Measurements from ENCODE around the gene ZNF853.
"Not testable (repeated sequence)": the region's sequence is repeated elsewhere in the genome, so short reads cannot be mapped to it uniquely, and the experiment has no call there.

The ZNF853 gene

DNA sequence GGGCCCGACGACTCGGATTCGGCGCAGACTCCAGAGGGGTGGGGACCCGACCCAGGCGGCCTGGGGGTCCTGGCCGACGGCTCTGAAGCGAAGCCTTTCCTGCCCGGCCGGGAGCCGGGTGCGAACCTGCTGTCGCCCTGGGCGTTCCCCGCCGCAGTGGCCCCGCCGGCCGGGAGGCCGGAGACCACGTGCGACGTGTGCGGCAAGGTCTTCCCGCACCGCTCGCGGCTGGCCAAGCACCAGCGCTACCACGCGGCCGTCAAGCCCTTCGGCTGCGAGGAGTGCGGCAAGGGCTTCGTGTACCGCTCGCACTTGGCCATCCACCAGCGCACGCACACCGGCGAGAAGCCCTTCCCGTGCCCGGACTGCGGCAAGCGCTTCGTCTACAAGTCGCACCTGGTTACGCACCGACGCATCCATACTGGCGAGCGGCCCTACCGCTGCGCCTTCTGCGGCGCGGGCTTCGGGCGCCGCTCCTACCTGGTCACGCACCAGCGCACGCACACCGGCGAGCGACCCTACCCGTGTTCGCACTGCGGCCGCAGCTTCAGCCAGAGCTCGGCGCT is 37.1 kb downstream of the ZNF853 start:
- DNase-seq (ENCODE audit: low read depth) = no peak

DNA sequence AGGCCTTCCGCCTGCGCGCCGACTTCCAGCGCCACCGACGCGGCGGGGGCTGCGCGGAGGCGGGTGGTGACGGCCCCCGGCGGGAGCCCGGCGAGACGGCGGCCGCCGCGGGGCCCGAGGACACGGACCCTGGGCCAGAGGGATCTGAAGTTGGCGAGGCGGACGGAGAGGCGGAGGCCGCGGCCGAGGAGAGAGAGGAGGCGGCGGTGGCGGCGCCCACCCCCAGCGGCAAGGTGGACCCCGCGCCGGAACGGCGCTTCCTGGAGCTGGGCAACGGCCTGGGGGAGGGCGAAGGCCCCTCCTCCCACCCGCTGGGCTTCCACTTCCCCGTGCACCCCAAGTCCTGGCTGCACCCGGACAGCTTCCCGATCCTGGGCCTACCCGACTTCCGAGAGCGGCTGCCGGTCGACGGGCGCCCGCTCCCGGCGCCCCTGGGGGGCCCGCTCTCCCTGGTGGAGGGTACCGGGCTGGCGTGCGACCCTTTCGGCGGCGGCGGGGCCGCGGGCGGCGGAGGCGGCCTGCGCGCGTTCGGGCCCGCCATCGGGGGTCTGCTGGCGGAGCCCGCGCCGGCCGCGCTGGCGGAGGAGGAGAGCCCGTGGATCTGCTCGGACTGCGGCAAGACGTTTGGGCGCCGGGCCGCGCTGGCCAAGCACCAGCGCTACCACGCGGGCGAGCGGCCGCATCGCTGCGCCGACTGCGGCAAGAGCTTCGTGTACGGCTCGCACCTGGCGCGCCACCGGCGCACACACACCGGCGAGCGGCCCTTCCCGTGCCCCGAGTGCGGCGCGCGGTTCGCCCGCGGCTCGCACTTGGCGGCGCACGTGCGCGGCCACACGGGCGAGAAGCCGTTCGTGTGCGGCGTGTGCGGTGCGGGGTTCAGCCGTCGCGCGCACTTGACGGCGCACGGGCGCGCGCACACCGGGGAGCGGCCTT is 37.9 kb downstream of the ZNF853 start:
- no peak for DNase-seq (ENCODE audit: low read depth)

DNA sequence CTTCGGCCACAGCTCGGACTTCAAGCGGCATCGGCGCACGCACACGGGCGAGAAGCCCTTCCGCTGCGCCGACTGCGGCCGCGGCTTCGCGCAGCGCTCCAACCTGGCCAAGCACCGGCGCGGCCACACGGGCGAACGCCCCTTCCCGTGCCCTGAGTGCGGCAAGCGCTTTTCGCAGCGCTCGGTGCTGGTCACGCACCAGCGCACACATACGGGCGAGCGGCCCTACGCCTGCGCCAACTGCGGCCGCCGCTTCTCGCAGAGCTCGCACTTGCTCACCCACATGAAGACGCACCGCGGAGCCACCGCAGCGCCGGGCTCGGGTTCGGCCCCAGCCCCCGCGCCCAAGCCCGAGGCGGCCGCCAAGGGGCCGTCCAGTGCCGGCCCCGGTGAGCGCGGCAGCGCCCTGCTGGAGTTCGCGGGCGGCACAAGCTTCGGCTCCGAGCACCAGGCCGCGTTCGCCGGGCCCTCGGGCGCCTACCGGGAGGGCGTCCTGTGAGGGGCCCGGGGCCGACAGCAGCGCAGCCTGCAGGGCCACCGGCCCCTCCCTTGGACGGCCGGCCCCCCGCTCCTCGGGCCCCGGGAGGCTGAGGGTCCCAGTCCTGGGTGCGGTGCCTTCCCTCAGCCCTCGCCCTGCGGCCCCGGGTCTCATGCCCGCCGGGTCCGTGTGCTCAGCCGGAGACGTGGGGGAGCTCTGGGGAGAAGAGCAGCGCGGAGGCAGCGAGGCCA is 38.9 kb downstream of the ZNF853 start:
- no peak for DNase-seq (ENCODE audit: low read depth)

DNA sequence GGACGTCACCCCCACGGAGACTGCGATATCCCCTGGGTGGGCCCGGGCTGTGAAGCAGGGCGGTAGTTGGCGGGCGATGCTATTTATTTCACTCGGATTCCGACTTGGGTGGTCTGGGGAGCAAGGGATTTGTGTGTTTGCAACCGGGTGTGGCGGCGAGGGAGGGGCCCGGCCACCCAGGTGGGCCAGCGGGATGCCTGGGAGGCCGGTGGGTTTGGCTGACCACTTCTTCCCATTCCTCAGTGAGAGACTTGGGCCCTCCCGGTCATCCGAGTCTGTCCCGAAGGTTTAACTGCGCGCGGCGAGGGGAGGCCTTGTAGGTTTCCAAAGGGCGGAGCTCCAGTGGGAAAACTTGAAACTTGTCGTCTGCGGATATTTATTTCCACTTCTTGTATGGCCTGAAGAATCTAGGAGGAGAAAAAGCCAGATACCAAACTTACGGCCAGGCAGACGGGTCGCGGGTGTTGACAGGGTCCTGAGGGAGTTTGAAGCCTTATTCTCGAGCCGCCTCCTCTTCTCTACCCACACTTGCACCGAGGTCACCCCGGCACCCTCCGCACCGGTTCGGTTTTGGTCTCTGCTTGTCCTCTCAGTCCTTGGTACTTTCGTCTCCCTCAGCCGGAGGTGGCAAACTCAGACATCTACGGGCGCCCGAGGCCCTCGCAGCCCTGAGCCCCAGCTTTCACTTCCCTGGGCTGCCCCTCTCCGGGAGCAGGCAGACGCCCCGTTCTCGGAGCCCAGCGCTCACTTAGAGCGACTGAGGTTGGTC is 39.6 kb downstream of the ZNF853 start:
- no peak for DNase-seq (ENCODE audit: low read depth)

DNA sequence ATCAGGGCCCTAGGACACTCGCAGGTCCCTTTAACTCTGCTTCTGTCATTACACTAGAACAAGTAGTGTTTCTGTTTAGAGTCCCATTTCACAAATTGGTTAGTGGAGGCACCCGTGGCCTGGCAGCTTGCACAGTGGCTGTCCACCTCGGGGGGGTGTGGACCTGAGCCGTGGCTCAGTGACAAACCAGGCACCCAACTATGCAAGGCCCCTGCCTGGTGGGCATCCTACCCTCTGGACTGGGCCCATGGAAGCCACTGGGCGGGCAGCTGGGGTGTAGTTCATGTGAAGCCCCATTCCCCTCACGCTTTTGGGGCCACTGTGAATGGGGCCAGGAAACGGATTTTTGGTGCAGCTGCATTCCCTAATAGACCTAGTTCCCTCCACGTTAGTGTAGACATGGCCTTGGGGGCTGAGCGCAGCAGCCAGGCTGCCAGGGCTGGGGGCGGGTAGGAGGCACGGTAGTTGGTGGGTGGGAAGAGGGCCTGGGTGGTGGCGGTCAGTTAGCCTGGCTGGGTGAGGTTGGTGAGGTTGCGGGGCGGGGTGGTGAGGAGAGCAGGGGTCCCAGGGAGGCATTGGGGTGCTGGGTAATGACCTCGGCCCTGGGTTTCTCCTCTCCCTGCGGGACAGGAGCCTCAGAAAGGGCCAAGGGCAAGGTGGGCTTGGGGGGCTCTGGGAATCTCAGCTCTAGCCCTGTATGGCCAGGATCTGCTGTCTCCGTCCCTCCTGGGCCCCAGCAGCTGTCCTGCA is 40.4 kb downstream of the ZNF853 start:
- DNase-seq (ENCODE audit: low read depth) = no peak

DNA sequence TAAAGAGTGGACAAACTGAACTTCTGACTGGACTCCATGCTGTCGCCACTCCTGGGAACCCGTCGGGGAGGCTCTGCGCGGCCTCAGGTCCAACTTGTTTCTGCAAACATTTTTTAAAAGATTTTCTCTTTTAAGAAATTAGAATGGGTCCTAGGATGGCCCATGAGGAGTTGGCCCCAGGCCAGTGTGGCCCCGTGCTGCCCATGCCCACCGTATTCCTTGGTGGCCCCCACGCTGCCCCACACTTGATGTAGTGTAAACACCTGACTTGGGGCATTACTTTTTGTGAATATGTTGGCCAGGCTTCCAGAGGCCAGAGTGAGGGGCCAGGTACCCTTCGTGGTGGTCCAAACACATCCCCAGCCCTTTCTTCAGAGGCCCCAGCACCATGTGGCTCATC is 41.0 kb downstream of the ZNF853 start:
- no peak for DNase-seq (ENCODE audit: low read depth)

DNA sequence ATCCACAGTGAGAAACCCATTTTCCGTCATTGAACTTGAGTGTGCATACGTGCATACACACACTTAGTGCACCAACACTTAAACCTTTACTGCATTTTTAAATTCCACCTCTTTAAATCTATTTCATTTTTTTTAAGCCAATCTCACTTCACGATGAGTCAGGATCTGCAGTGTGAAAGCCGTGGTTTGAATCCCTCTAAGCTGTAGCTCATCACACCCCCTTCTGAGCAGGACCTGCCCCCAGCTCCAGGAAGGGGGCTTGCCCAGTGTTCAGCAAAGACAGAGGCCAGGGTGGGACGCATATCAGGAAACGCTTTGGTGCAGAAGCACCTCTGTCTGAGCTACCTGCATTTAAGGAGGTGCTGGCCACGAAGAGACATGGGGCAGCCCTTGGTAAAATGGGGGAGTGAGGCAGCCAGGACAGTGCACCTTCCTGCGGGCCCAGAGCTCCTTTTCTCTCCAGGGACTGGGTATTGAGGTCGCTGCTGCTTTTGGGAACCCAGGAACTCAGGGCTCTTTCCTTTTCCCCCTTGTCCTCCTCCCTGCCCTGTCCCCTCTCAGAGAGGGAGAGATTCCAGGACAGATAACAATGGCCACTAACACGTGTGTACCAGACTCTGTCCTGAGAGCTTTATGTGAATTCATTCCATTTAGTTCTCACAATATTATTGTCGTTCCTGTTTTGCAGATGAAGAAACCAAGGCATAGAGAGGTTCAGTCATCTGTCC is 43.4 kb downstream of the ZNF853 start:
- DNase-seq (ENCODE audit: low read depth) = no peak

DNA sequence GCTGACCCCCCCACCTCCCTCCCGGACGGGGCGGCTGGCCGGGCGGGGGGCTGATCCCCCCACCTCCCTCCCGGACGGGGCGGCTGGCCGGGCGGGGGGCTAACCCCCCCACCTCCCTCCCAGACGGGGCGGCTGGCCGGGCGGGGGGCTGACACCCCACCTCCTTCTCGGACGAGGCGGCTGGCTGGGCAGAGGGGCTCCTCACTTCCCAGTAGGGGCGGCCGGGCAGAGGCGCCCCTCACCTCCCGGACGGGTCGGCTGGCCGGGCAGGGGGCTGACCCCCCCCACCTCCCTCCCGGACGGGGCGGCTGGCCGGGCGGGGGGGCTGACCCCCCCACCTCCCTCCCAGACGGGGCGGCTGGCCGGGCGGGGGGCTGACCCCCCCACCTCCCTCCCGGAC is 55.4 kb downstream of the ZNF853 start:
- DNase-seq (ENCODE audit: low read depth) = not testable (repeated sequence)
